K562 (cell line): ENCODE data around the gene GNG7. TPM values are rescaled to one million over a fixed set of nuclear protein-coding genes. Genes with fewer than 3 reads are reported as not detected.
A peak's percentile ranks its signal among the peaks of the same experiment; 100 is the strongest.

ENCODE experiments used
- ATAC-seq: fragments of 200-7000 bp; cut with Tn5 transposase; 3 replicates; pipeline ENCODE4 v1.9.1; 2020; ENCODE audit warnings: moderate library complexity
- BruUV-seq: library from RNA; stranded (reverse); fragments of 400-500 nt; replicated peaks from 2 replicates; lab custom pipeline; 2021; lab: Mats Ljungman, UMichigan
- CTCF ChIA-PET: fragments of 300-600 bp; formaldehyde crosslinking; extraction: SDS; loops from one replicate; lab custom pipeline; 2021; ENCODE audit warnings: low intra/inter-chr PET ratio; lab: Yijun Ruan, JAX
- POLR2A ChIA-PET: fragments of 300-600, 350-650 bp; sonication (Branson Sonifier 250); formaldehyde crosslinking; extraction: SDS; loops from one replicate; lab custom pipeline; 2021; ENCODE audit warnings: antibody characterized with exemption, inconsistent platforms; lab: Yijun Ruan, JAX
- DNase-seq, 4 experiments: peaks; one replicate each; pipeline versions ENCODE4 v3.0.0 to v3.0.0-alpha.2; 2011 to 2018; ENCODE audit warnings: low spot score in 3 of 4, mixed read lengths in 3 of 4; ENCODE audit errors: extremely low read depth in 1 of 4
- FAIRE-seq: peaks from 2 replicates; lab custom pipeline; 2011; peaks lifted over from hg19 to GRCh38; lab: Jason Lieb, UNC
- H2AFZ ChIP-seq: 2 replicates; pipeline ENCODE4 v1.6.0; 2011; ENCODE audit warnings: low read depth, low read length, control low read depth, inconsistent platforms
- H3K27ac ChIP-seq: fragments of 200-600 bp; 3 replicates; pipeline ENCODE4 v1.8.0; 2011; ENCODE audit warnings: low read depth, mild to moderate bottlenecking, control low read depth, inconsistent platforms, low read length, moderate library complexity, mixed read lengths; ENCODE audit errors: extremely low read depth
- H3K27me3 ChIP-seq, 2 experiments: fragments of 300-600 bp in 1 of 2; 2 replicates in 1 of 2; 3 replicates in 1 of 2; pipeline versions ENCODE4 v1.6.0 to v1.8.0; 2011; ENCODE audit warnings: inconsistent platforms in 2 of 2, low read length in 2 of 2, mild to moderate bottlenecking in 1 of 2, mixed read lengths in 1 of 2, moderate library complexity in 1 of 2; ENCODE audit not compliant: control insufficient read depth in 2 of 2, insufficient read depth in 2 of 2
- H3K36me3 ChIP-seq: fragments of 300-600 bp; 3 replicates; pipeline ENCODE4 v1.8.0; 2011; ENCODE audit warnings: mild to moderate bottlenecking, low read length, inconsistent platforms; ENCODE audit not compliant: control insufficient read depth, insufficient read depth
- H3K4me1 ChIP-seq, 2 experiments: fragments of 200-600 bp in 1 of 2; replicated peaks in 1 of 2; 2 replicates in 1 of 2; 3 replicates in 1 of 2; pipeline versions ENCODE4 v1.5.1 to v1.8.0; 2011; ENCODE audit warnings: inconsistent platforms in 2 of 2, low read length in 2 of 2, mild to moderate bottlenecking in 1 of 2, mixed read lengths in 1 of 2, moderate library complexity in 1 of 2; ENCODE audit not compliant: control insufficient read depth in 2 of 2, insufficient read depth in 2 of 2
- H3K4me2 ChIP-seq: 2 replicates; pipeline ENCODE4 v1.6.1; 2011; ENCODE audit warnings: low read length, control low read depth, inconsistent platforms, mixed read lengths; ENCODE audit not compliant: insufficient read depth
- H3K4me3 ChIP-seq: fragments of 200-600 bp; sonication (generic), shearing (Covaris generic); 2 replicates; pipeline ENCODE4 v1.5.1; 2016; ENCODE audit warnings: control low read depth, inconsistent platforms
- H3K79me2 ChIP-seq: fragments of 200-600 bp; 3 replicates; pipeline ENCODE4 v1.8.0; 2011; ENCODE audit warnings: low read length, inconsistent platforms; ENCODE audit not compliant: control insufficient read depth, insufficient read depth
- H3K9ac ChIP-seq, 2 experiments: 2 replicates each; pipeline versions ENCODE4 v1.6.0 to v1.6.1; 2011; ENCODE audit warnings: low read depth in 2 of 2, low read length in 2 of 2, control low read depth in 1 of 2, inconsistent platforms in 1 of 2, mild to moderate bottlenecking in 1 of 2, mixed read lengths in 1 of 2; ENCODE audit not compliant: insufficient read depth in 1 of 2
- H3K9me1 ChIP-seq: one replicate; pipeline ENCODE4 v1.6.0; 2011; ENCODE audit warnings: inconsistent platforms, mild to moderate bottlenecking, low read length, moderate library complexity; ENCODE audit not compliant: control insufficient read depth, insufficient read depth
- H3K9me3 ChIP-seq: replicated peaks from 2 replicates; pipeline ENCODE4 v1.5.1; 2011; ENCODE audit warnings: low read depth, low read length, inconsistent platforms; ENCODE audit not compliant: control insufficient read depth, insufficient read depth
- H4K20me1 ChIP-seq: replicated peaks from 2 replicates; pipeline ENCODE4 v1.6.1; 2011; ENCODE audit warnings: low read length, inconsistent platforms, mixed read lengths; ENCODE audit not compliant: control insufficient read depth, insufficient read depth
- DACH1 ChIP-seq: fragments of 450-650 bp; IDR thresholded peaks from 2 replicates; pipeline ENCODE4 v1.6.1; 2018; ENCODE audit not compliant: partially characterized antibody
- GATA2 ChIP-seq: sonication (generic); formaldehyde crosslinking; IDR thresholded peaks from 2 replicates; pipeline ENCODE4 v1.4.0; 2020; ENCODE audit warnings: mild to moderate bottlenecking, missing genetic modification reagents
- HDAC2 ChIP-seq: fragments of 450-650 bp; IDR thresholded peaks from 2 replicates; pipeline ENCODE4 v1.6.1; 2016; ENCODE audit warnings: mild to moderate bottlenecking
- HOMEZ ChIP-seq: fragments of 250-450 bp; sonication (Bioruptor Pico); IDR thresholded peaks from 2 replicates; pipeline ENCODE4 v1.4.0; 2020; ENCODE audit warnings: mild to moderate bottlenecking, moderate library complexity
- IFI16 ChIP-seq: fragments of 250-450 bp; sonication (Bioruptor Pico); IDR thresholded peaks from 2 replicates; pipeline ENCODE4 v2.1.2; 2022; ENCODE audit warnings: mild to moderate bottlenecking, inconsistent platforms
- MAZ ChIP-seq, 2 experiments: fragments of 450-650 bp in 1 of 2; sonication (generic) in 1 of 2; formaldehyde crosslinking; IDR thresholded peaks in 1 of 2; conservative IDR thresholded peaks in 1 of 2; 2 replicates each; pipeline versions ENCODE4 v1.4.0 to v1.5.0; 2020; ENCODE audit warnings: mild to moderate bottlenecking in 1 of 2, missing genetic modification reagents in 1 of 2
- MLLT1 ChIP-seq, 2 experiments: fragments of 450-650 bp; IDR thresholded peaks; 2 replicates each; pipeline ENCODE4 v1.6.1; 2016
- PHTF2 ChIP-seq: fragments of 250-450 bp; sonication (Bioruptor Pico); IDR thresholded peaks from 2 replicates; pipeline ENCODE4 v1.5.0; 2021; ENCODE audit warnings: mild to moderate bottlenecking
- RAD51 ChIP-seq: fragments of 450-650 bp; IDR thresholded peaks from 2 replicates; pipeline ENCODE4 v1.7.1; 2016; ENCODE audit warnings: low read depth, mild to moderate bottlenecking, borderline replicate concordance
- RHOXF2B ChIP-seq: fragments of 250-450 bp; sonication (Bioruptor Pico); conservative IDR thresholded peaks from 2 replicates; pipeline ENCODE4 v1.5.1; 2021
- ZC3H8 ChIP-seq: fragments of 450-650 bp; IDR thresholded peaks from 2 replicates; pipeline ENCODE4 v1.6.1; 2017
- ZNF445 ChIP-seq: fragments of 250-450 bp; sonication (Bioruptor Pico); IDR thresholded peaks from 2 replicates; pipeline ENCODE4 v1.4.0; 2020; ENCODE audit warnings: low read depth, mild to moderate bottlenecking, moderate library complexity
- WGBS: fragments of 100-300 bp; shearing (Covaris generic); methylation state at CpG from one replicate; pipeline ENCODE4 v1.1.6; 2016; ENCODE audit warnings: low coverage, mixed read lengths; ENCODE audit not compliant: insufficient coverage; ENCODE audit errors: missing lambda C conversion rate; 5-methylcytosine and 5-hydroxymethylcytosine counted together
- in situ Hi-C: fragments of 300-500 bp; cut with MboI; formaldehyde crosslinking; loops from 4 replicates; pipeline ENCODE4 v1.15.0; 2018; ENCODE audit warnings: inconsistent platforms, mixed read lengths
- intact Hi-C: fragments of 100-400 bp; cut with micrococcal nuclease; formaldehyde crosslinking; loops from 2 replicates; pipeline ENCODE4 v1.14.2; 2022
- polyA plus RNA-seq, 8 experiments: library from polyadenylated mRNA; depleted of rRNA in 4 of 8; stranded (reverse) in 5 of 8; unstranded in 3 of 8; fragments of >200 nt; fragmentation: Nextera tagmentation in 2 of 8; fragmentation: Illumina TruSeq in 1 of 8; extraction: Ambion mirVana in 2 of 8; extraction: Trizol in 1 of 8; gene quantifications; 2 replicates each; pipeline versions ENCODE4 v1.2.1 to v1.2.3, GENCODE V29; 2011 to 2014; ENCODE audit warnings: inconsistent platforms in 1 of 8, missing spikeins in 1 of 8
- total RNA-seq, 7 experiments: library from RNA; depleted of rRNA in 6 of 7; stranded (reverse); fragments of >200 nt in 6 of 7; fragmentation: Illumina TruSeq in 2 of 7; extraction: Trizol in 2 of 7; gene quantifications; 2 replicates each; pipeline versions ENCODE4 v1.2.1 to v1.2.3, GENCODE V29; 2011 to 2021; ENCODE audit warnings: low replicate concordance in 1 of 7
- TF ChIP-seq, protein P1 (sequence below): fragments of 250-450 bp; sonication (Bioruptor Pico); IDR thresholded peaks from 2 replicates; pipeline ENCODE4 v1.5.0; 2021
- TF ChIP-seq, protein P2 (sequence below): fragments of 450-650 bp; IDR thresholded peaks from 2 replicates; pipeline ENCODE4 v1.6.1; 2017; ENCODE audit warnings: antibody characterized with exemption, mild to moderate bottlenecking

GNG7 gene
- total and polyA plus RNA-seq, 9 of the 15 experiments (the other 6 are each of a cell fraction or from before 2014, with no cell fraction given): 0.01 to 0.20 (median 0.06) TPM; not detected in 1

- no peaks in the 10 kb centered on the region for H3K9me3 ChIP-seq
- peaks cover 4 to 26% of the 10 kb centered on the region in 2 experiments; a peak in 2 of 5 replicates for H3K4me1 ChIP-seq
- no peaks in the 10 kb centered on the region for H4K20me1 ChIP-seq
- intact Hi-C loops (no loop called here), in situ Hi-C loops (no loop called here)
- DNase-seq: no peak
- no TSS peak for BruUV-seq
- no peak overlapping the region for H3K4me3 ChIP-seq
- 22% methylated on average over 38 of the region's 42 CpGs for WGBS
- ATAC-seq: no peak
- H3K79me2 ChIP-seq: no peaks in the 10 kb centered on the region
- H3K27ac ChIP-seq: no peak overlapping the region
- H2AFZ ChIP-seq: no peak overlapping the region
- no peaks in the 10 kb centered on the region for H3K36me3 ChIP-seq
- no peak overlapping the region for H3K4me2 ChIP-seq
- ChIA-PET POLR2A (interaction anchor here (1.3 kb wide), 1 partner anchor 80 kb away, joined by 5 read pairs; the partner anchor contains the start of gene GADD45B), CTCF (no interaction called here)
- peak overlapping the region in 1 of 2 experiments; percentile 35; a peak in 1 of 4 replicates for H3K9ac ChIP-seq
- H3K9me1 ChIP-seq: no peaks in the 10 kb centered on the region
- FAIRE-seq: no peak
- H3K27me3 ChIP-seq: peaks cover 5 to 32% of the 10 kb centered on the region in 2 experiments; a peak in 3 of 5 replicates
- TF ChIP-seq GATA2 (CRISPR knock-in tag) (no peak), HDAC2 (no peak), HOMEZ (CRISPR knock-in tag) (no peak), ZC3H8 (no peak), PHTF2 (CRISPR knock-in tag) (no peak), MLLT1 (IDR thresholded peaks at IDR 0.05) (no peak), RAD51 (no peak), ZNF445 (CRISPR knock-in tag) (no peak), RHOXF2B (no peak), MAZ (CRISPR knock-in tag; conservative IDR thresholded peaks at IDR 0.05 in 1 of 2, IDR thresholded peaks at IDR 0.05 in 1 of 2) (no peak), DACH1 (no peak), IFI16 (no peak)
- TF ChIP-seq, protein P1, sequence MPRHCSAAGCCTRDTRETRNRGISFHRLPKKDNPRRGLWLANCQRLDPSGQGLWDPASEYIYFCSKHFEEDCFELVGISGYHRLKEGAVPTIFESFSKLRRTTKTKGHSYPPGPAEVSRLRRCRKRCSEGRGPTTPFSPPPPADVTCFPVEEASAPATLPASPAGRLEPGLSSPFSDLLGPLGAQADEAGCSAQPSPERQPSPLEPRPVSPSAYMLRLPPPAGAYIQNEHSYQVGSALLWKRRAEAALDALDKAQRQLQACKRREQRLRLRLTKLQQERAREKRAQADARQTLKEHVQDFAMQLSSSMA: no peak
- TF ChIP-seq, protein P2, sequence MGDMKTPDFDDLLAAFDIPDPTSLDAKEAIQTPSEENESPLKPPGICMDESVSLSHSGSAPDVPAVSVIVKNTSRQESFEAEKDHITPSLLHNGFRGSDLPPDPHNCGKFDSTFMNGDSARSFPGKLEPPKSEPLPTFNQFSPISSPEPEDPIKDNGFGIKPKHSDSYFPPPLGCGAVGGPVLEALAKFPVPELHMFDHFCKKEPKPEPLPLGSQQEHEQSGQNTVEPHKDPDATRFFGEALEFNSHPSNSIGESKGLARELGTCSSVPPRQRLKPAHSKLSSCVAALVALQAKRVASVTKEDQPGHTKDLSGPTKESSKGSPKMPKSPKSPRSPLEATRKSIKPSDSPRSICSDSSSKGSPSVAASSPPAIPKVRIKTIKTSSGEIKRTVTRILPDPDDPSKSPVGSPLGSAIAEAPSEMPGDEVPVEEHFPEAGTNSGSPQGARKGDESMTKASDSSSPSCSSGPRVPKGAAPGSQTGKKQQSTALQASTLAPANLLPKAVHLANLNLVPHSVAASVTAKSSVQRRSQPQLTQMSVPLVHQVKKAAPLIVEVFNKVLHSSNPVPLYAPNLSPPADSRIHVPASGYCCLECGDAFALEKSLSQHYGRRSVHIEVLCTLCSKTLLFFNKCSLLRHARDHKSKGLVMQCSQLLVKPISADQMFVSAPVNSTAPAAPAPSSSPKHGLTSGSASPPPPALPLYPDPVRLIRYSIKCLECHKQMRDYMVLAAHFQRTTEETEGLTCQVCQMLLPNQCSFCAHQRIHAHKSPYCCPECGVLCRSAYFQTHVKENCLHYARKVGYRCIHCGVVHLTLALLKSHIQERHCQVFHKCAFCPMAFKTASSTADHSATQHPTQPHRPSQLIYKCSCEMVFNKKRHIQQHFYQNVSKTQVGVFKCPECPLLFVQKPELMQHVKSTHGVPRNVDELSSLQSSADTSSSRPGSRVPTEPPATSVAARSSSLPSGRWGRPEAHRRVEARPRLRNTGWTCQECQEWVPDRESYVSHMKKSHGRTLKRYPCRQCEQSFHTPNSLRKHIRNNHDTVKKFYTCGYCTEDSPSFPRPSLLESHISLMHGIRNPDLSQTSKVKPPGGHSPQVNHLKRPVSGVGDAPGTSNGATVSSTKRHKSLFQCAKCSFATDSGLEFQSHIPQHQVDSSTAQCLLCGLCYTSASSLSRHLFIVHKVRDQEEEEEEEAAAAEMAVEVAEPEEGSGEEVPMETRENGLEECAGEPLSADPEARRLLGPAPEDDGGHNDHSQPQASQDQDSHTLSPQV: no peak
Measured at GRCh38 chr19:2555422-2556220, 146.9 kb downstream of the GNG7 start.
